GM18526 (cell line): ENCODE results near the gene FAM216B.

Source experiments
- POLR2A ChIP-seq: IDR thresholded peaks from 3 replicates; pipeline ENCODE4 v1.6.1; 2011; ENCODE audit not compliant: insufficient read length; ENCODE audit errors: extremely low read depth

The FAM216B gene

GRCh38 chr13:42762917-42763316 lies 18.5 kb upstream of the FAM216B start:
- TF ChIP-seq POLR2A, result no peak

- TF ChIP-seq POLR2A, result no peak
These were observed 15.4 kb upstream of the FAM216B start for GRCh38 chr13:42766016-42766415.

- TF ChIP-seq POLR2A, result no peak
These were observed 11.7 kb upstream of the FAM216B start for GRCh38 chr13:42769650-42770049.

GRCh38 chr13:42777467-42777866 lies 3.9 kb upstream of the FAM216B start:
- no peak for TF ChIP-seq POLR2A

GRCh38 chr13:42780044-42780443 lies 1.3 kb upstream of the FAM216B start:
- no peak for TF ChIP-seq POLR2A

- no peak for TF ChIP-seq POLR2A
These were observed 5.3 kb downstream of the FAM216B start for GRCh38 chr13:42786715-42787114.

GRCh38 chr13:42788601-42789000 lies 7.2 kb downstream of the FAM216B start:
- TF ChIP-seq POLR2A, result no peak

GRCh38 chr13:42792154-42792553 lies 10.8 kb downstream of the FAM216B start:
- TF ChIP-seq POLR2A, result no peak

GRCh38 chr13:42794577-42795275 lies 13.3 kb downstream of the FAM216B start:
- no peak for TF ChIP-seq POLR2A

- TF ChIP-seq POLR2A, result no peak
These were observed 14.3 kb downstream of the FAM216B start for GRCh38 chr13:42795666-42796065.

- no peak for TF ChIP-seq POLR2A
These were observed 15.5 kb downstream of the FAM216B start for GRCh38 chr13:42796747-42797356.

GRCh38 chr13:42798118-42798517 lies 16.7 kb downstream of the FAM216B start:
- TF ChIP-seq POLR2A, result no peak

- TF ChIP-seq POLR2A, result no peak
These were observed 18.8 kb downstream of the FAM216B start for GRCh38 chr13:42800109-42800643.

- no peak for TF ChIP-seq POLR2A
These were observed 22.3 kb downstream of the FAM216B start for GRCh38 chr13:42803563-42804204.

GRCh38 chr13:42804244-42804874 lies 23.0 kb downstream of the FAM216B start:
- TF ChIP-seq POLR2A, result no peak

GRCh38 chr13:42807241-42807640 lies 25.9 kb downstream of the FAM216B start:
- TF ChIP-seq POLR2A, result no peak

- TF ChIP-seq POLR2A, result no peak
These were observed 26.5 kb downstream of the FAM216B start for GRCh38 chr13:42807866-42808265.
